ENCODE data around the gene PARM1.

DNA sequence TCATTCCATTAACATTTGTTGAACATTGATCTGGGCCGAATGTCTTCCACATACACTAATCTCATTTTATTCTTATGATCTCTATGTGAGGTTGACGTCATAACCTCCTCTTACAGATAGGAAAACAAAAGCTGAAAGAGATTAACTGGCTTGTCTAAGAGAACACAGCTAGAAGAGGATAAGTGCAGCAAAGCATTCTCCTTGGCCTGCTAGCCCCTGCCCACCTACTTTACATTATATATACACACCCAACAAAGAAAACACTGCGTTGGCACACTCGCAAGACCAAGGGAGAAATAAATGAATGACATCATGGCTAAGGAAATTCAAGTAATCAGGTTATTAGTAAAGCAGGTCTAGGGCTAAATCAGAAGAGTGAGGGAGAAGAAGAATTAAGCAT lies 138.4 kb downstream of the PARM1 start:
- TF ChIP-seq, protein P1, sequence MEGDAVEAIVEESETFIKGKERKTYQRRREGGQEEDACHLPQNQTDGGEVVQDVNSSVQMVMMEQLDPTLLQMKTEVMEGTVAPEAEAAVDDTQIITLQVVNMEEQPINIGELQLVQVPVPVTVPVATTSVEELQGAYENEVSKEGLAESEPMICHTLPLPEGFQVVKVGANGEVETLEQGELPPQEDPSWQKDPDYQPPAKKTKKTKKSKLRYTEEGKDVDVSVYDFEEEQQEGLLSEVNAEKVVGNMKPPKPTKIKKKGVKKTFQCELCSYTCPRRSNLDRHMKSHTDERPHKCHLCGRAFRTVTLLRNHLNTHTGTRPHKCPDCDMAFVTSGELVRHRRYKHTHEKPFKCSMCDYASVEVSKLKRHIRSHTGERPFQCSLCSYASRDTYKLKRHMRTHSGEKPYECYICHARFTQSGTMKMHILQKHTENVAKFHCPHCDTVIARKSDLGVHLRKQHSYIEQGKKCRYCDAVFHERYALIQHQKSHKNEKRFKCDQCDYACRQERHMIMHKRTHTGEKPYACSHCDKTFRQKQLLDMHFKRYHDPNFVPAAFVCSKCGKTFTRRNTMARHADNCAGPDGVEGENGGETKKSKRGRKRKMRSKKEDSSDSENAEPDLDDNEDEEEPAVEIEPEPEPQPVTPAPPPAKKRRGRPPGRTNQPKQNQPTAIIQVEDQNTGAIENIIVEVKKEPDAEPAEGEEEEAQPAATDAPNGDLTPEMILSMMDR (IDR thresholded peaks at IDR 0.05), result no peak
- TF ChIP-seq POLR2A (IDR thresholded peaks at IDR 0.05), result no peak

Data from adrenal gland (tissue), 5 donors.